HG03064 (cell line): Measurements from ENCODE around the gene TACR3.
"Not testable (repeated sequence)": the region's sequence is repeated elsewhere in the genome, so short reads cannot be mapped to it uniquely, and the experiment has no call there.

Experiments used
- ATAC-seq: cut with Tn5 transposase; IDR thresholded peaks from one replicate; pipeline ENCODE4 v1.9.1; 2021; ENCODE audit warnings: low read depth; ENCODE audit not compliant: unreplicated experiment

TACR3 gene

GRCh38 chr4:103719830-103720207, at the start of gene TACR3:
Gene TACR3 (minus strand): TSS chr4:103719985. CDS start chr4:103719675, 310 bp downstream.
- ATAC-seq: no peak

- no peak for ATAC-seq
Measured at GRCh38 chr4:103757631-103758030, 37.8 kb upstream of the TACR3 start.

GRCh38 chr4:103756741-103757140, 37.0 kb upstream of the TACR3 start:
- ATAC-seq: no peak

- no peak for ATAC-seq
Measured at GRCh38 chr4:103754844-103755243, 35.1 kb upstream of the TACR3 start.

GRCh38 chr4:103753868-103754653, 34.3 kb upstream of the TACR3 start:
- no peak for ATAC-seq

GRCh38 chr4:103723150-103723549, 3.4 kb upstream of the TACR3 start:
- not testable (repeated sequence) for ATAC-seq

- ATAC-seq: no peak
Measured at GRCh38 chr4:103721251-103721650, 1.5 kb upstream of the TACR3 start.

GRCh38 chr4:103720661-103721060, 876 bp upstream of the TACR3 start:
- no peak for ATAC-seq

GRCh38 chr4:103719105-103719829, 518 bp downstream of the TACR3 start:
- ATAC-seq: no peak

- ATAC-seq: no peak
Measured at GRCh38 chr4:103692615-103693014, 27.2 kb downstream of the TACR3 start.

- no peak for ATAC-seq
Measured at GRCh38 chr4:103673983-103674382, 45.8 kb downstream of the TACR3 start.

GRCh38 chr4:103666764-103667163, 53.0 kb downstream of the TACR3 start:
- not testable (repeated sequence) for ATAC-seq

- ATAC-seq: no peak
Measured at GRCh38 chr4:103664436-103665075, 55.2 kb downstream of the TACR3 start.

GRCh38 chr4:103648541-103648940, 71.2 kb downstream of the TACR3 start:
- no peak for ATAC-seq

- ATAC-seq: no peak
Measured at GRCh38 chr4:103645991-103646390, 73.8 kb downstream of the TACR3 start.

GRCh38 chr4:103634236-103634635, 85.5 kb downstream of the TACR3 start:
- ATAC-seq: no peak

GRCh38 chr4:103626296-103626695, 93.5 kb downstream of the TACR3 start:
- ATAC-seq: no peak

- ATAC-seq: no peak
Measured at GRCh38 chr4:103591841-103592240, 127.9 kb downstream of the TACR3 start.

GRCh38 chr4:103567591-103567990, 152.2 kb downstream of the TACR3 start:
- no peak for ATAC-seq

- not testable (repeated sequence) for ATAC-seq
Measured at GRCh38 chr4:103559178-103559577, 160.6 kb downstream of the TACR3 start.
